ENCODE data around the gene LAPTM5. TPM values are rescaled to one million over a fixed set of nuclear protein-coding genes. Genes with fewer than 3 reads are reported as not detected.

Gene LAPTM5
- total and polyA plus RNA-seq, 2 of the 8 experiments (the other 6 are each of a cell fraction or from before 2014, with no cell fraction given) = 0.37 to 1.4 TPM

DNA sequence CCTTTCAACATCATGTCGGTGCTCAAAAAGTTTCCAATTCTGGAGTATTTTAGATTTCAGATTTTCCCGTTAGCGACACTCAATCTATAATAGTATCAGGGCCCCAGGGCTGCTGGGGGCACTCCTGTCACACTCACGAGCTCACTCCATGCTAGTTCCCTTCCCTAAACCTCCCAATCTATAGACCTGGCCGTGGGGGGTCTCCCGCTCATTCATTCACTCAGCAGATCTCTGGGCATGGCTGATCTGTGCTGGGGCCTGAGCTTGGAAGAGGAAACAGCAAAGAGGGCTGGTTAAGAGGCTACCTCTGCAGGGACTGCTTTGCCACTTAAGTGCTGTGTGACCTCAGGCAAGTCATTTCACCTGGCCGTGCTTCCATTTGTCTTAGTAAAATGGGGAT is 46.8 kb upstream of the LAPTM5 start:
- H4K5ac ChIP-seq (ENCODE audit: insufficient read length, low read depth, low read length) = no peak overlapping the region
- no peak overlapping the region for H2BK12ac ChIP-seq (ENCODE audit: low read depth, low read length)
- 58% methylated on average over 7 of the region's 7 CpGs; no CpG with 5 or more reads in 1 of the 2 experiments for WGBS, 2 experiments (ENCODE audit: extremely low coverage in 1 of 2, insufficient coverage in 1 of 2, insufficient read length in 1 of 2, insufficient replicate concordance in 2 of 2, low coverage in 1 of 2, low lambda C conversion rate in 2 of 2, missing lambda C conversion rate in 1 of 2)
- no peak overlapping the region for H3K4ac ChIP-seq (replicated peaks; ENCODE audit: insufficient read length, low read depth, low read length)
- no peak overlapping the region for H2BK120ac ChIP-seq (replicated peaks; ENCODE audit: low read depth, low read length)
- no peak overlapping the region for H3K14ac ChIP-seq (ENCODE audit: insufficient read length)
- H3K4me1 ChIP-seq (replicated peaks in 1 of 4; ENCODE audit: control insufficient read depth in 3 of 4, insufficient read depth in 4 of 4, low read length in 3 of 4) = peaks cover 15 to 41% (median 19%) of the 10 kb centered on the region in 4 experiments
- H3K18ac ChIP-seq (ENCODE audit: extremely low read depth, low read length) = peak overlapping the region; percentile 52
- no peak for DNase-seq (ENCODE audit: low read depth in 1 of 2, low spot score in 2 of 2)
- POLR2A ChIA-PET (ENCODE audit: partially characterized antibody) = interaction anchor here (0.9 to 5.2 kb wide), 6 partner anchors 12 to 107 kb away, joined by 3 to 30 read pairs (median 5); partner anchors contain the start of gene SDC3
- FAIRE-seq = no peak
- H3K56ac ChIP-seq (replicated peaks; ENCODE audit: insufficient read length, low read depth, low read length) = no peak overlapping the region
- TF ChIP-seq RAD21 (IDR thresholded peaks at IDR 0.05 in 1 of 2, conservative IDR thresholded peaks at IDR 0.05 in 1 of 2; ENCODE audit: low read depth in 2 of 2, low read length in 2 of 2) (peak; percentile 13 to 26; a peak in 2 of 4 replicates), RFX5 (IDR thresholded peaks at IDR 0.05; ENCODE audit: borderline replicate concordance, low read depth, low read length) (no peak)
- no peak overlapping the region for H2AK5ac ChIP-seq (ENCODE audit: low read depth, low read length)
- CTCF ChIA-PET (ENCODE audit: partially characterized antibody) = interaction anchor here (1.1 to 38.1 kb wide), 16 partner anchors 8 to 117 kb away, joined by 4 to 1519 read pairs (median 44); partner anchors contain the start of gene SDC3
- H4K8ac ChIP-seq (ENCODE audit: extremely low read depth, insufficient read depth, low read length) = no peak overlapping the region
- H3K36me3 ChIP-seq (ENCODE audit: control insufficient read depth in 2 of 4, insufficient read depth in 4 of 4, low read length in 3 of 4) = no peaks in the 10 kb centered on the region
- H4K91ac ChIP-seq (replicated peaks; ENCODE audit: insufficient read length, low read length) = no peak overlapping the region
- no peak overlapping the region for H3K4me3 ChIP-seq (ENCODE audit: extremely low read depth in 1 of 4, insufficient read depth in 2 of 4, low read depth in 3 of 4, low read length in 4 of 4)
- no peaks in the 10 kb centered on the region for H3K79me1 ChIP-seq (ENCODE audit: low read depth, low read length)
- no peak overlapping the region for H2BK15ac ChIP-seq (ENCODE audit: low read length)
- H3K23ac ChIP-seq (ENCODE audit: insufficient read length) = no peak overlapping the region
- no peaks in the 10 kb centered on the region for H3K9me3 ChIP-seq (ENCODE audit: insufficient read depth in 2 of 2, low read depth in 1 of 2, low read length in 1 of 2)
- H3K9ac ChIP-seq (replicated peaks in 1 of 4; ENCODE audit: extremely low read depth in 1 of 4, low read depth in 3 of 4, low read length in 3 of 4) = no peak overlapping the region
- H3K4me2 ChIP-seq (ENCODE audit: insufficient read depth in 1 of 2, low read depth in 2 of 2, low read length in 2 of 2) = peak overlapping the region; percentile 32; a peak in 1 of 4 replicates
- H2AFZ ChIP-seq (ENCODE audit: low read length) = no peak overlapping the region
- no peaks in the 10 kb centered on the region for H4K20me1 ChIP-seq (replicated peaks in 1 of 2; ENCODE audit: control insufficient read depth in 1 of 2, insufficient read depth in 2 of 2, low read length in 2 of 2)
- H2BK5ac ChIP-seq (ENCODE audit: low read depth, low read length) = no peak overlapping the region
- peaks cover 0 to 13% (median 4%) of the 10 kb centered on the region in 4 experiments; a peak in 2 of 7 replicates for H3K27me3 ChIP-seq (replicated peaks in 1 of 4; ENCODE audit: control insufficient read depth in 3 of 4, extremely low read depth in 1 of 4, insufficient read depth in 3 of 4, low read length in 3 of 4)
- H2BK20ac ChIP-seq (ENCODE audit: low read length) = 0 out of 2 replicates have a peak overlapping the region, but pooled peaks have one; percentile 6
- no peaks in the 10 kb centered on the region for H3K79me2 ChIP-seq (ENCODE audit: control insufficient read depth in 1 of 2, insufficient read depth in 2 of 2, low read length in 2 of 2)
- no peaks in the 10 kb centered on the region; the same call in 1 of the 2 replicates for H3K23me2 ChIP-seq (ENCODE audit: low read depth, low read length)
- H3K27ac ChIP-seq (ENCODE audit: low read depth, low read length) = no peak overlapping the region
